Esophagus muscularis mucosa (tissue), 3 donors: ENCODE results near the gene KCNN1.

ENCODE experiments used
- POLR2A ChIP-seq: fragments of 450-650 bp; IDR thresholded peaks from one replicate; pipeline ENCODE4 v1.6.1; 2017; ENCODE audit warnings: antibody characterized with exemption, moderate library complexity, mild to moderate bottlenecking, low read depth
- POLR2AphosphoS5 ChIP-seq, 2 donors: sonication (generic); formaldehyde crosslinking; IDR thresholded peaks; one replicate each; pipeline ENCODE4 v1.6.1; 2017; ENCODE audit warnings: antibody characterized with exemption in 2 of 2
- TF ChIP-seq, protein P1 (sequence below), 3 experiments: fragments of 200-600 bp in 2 of 3; fragments of 450-650 bp in 1 of 3; sonication (generic) in 2 of 3; IDR thresholded peaks; one replicate each; pipeline ENCODE4 v1.5.1; 2017 to 2019; ENCODE audit warnings: antibody characterized with exemption in 3 of 3, mild to moderate bottlenecking in 2 of 3, moderate library complexity in 1 of 3

DNA sequence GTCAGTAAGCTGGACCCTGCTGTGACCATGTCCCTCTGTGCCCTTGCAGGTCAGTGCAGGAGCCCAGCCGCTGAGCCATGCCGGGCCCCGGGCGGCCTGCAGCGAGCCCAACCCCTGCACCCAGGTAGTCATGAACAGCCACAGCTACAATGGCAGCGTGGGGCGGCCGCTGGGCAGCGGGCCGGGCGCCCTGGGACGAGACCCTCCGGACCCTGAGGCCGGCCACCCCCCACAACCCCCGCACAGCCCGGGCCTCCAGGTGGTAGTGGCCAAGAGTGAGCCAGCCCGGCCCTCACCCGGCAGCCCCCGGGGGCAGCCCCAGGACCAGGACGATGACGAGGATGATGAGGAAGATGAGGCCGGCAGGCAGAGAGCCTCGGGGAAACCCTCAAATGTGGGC is 6.9 kb downstream of the KCNN1 start:
- TF ChIP-seq, protein P1, sequence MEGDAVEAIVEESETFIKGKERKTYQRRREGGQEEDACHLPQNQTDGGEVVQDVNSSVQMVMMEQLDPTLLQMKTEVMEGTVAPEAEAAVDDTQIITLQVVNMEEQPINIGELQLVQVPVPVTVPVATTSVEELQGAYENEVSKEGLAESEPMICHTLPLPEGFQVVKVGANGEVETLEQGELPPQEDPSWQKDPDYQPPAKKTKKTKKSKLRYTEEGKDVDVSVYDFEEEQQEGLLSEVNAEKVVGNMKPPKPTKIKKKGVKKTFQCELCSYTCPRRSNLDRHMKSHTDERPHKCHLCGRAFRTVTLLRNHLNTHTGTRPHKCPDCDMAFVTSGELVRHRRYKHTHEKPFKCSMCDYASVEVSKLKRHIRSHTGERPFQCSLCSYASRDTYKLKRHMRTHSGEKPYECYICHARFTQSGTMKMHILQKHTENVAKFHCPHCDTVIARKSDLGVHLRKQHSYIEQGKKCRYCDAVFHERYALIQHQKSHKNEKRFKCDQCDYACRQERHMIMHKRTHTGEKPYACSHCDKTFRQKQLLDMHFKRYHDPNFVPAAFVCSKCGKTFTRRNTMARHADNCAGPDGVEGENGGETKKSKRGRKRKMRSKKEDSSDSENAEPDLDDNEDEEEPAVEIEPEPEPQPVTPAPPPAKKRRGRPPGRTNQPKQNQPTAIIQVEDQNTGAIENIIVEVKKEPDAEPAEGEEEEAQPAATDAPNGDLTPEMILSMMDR (IDR thresholded peaks at IDR 0.05) = no peak
- no peak for TF ChIP-seq POLR2A
- TF ChIP-seq POLR2AphosphoS5 (IDR thresholded peaks at IDR 0.05) = no peak
